Ureter (tissue), 1 donor: Measurements from ENCODE around the gene REEP1. TPM values are rescaled to one million over a fixed set of nuclear protein-coding genes. Genes with fewer than 3 reads are reported as not detected.

Experiments
- DNase-seq: peaks from one replicate; pipeline ENCODE4 v3.0.0-alpha.2; 2020; ENCODE audit warnings: low spot score
- total RNA-seq: library from RNA; stranded (reverse); gene quantifications from one replicate; pipeline ENCODE4 v1.2.4, GENCODE V29; 2023
- donor health status: DM: yes; HTN: yes; CAD: no.

The REEP1 gene
- total RNA-seq, 1 donor from 2014 or later, result 15.5 TPM

- no peak for DNase-seq
These were observed 141.5 kb downstream of the REEP1 start for GRCh38 chr2:86195808-86196387.

GRCh38 chr2:86195055-86195807 lies 142.2 kb downstream of the REEP1 start, which contains the start of gene IMMT:
TSS of gene IMMT (minus strand) at chr2:86195462. CDS start at chr2:86195382, 80 bp downstream.
- DNase-seq, result peak; percentile 96

- DNase-seq, result no peak
These were observed 142.7 kb downstream of the REEP1 start for GRCh38 chr2:86194751-86195054.

- DNase-seq, result no peak
These were observed 143.4 kb downstream of the REEP1 start for GRCh38 chr2:86193901-86194567.

- DNase-seq, result no peak
These were observed 147.5 kb downstream of the REEP1 start for GRCh38 chr2:86189782-86190416.

GRCh38 chr2:86186431-86186830 lies 151.0 kb downstream of the REEP1 start:
- DNase-seq, result no peak

- DNase-seq, result no peak
These were observed 151.8 kb downstream of the REEP1 start for GRCh38 chr2:86185517-86186212.

- DNase-seq, result no peak
These were observed 160.8 kb downstream of the REEP1 start for GRCh38 chr2:86176597-86176996.

- DNase-seq, result no peak
These were observed 161.6 kb downstream of the REEP1 start for GRCh38 chr2:86175828-86176227.

- DNase-seq, result no peak
These were observed 163.0 kb downstream of the REEP1 start for GRCh38 chr2:86174445-86174844.

- DNase-seq, result no peak
These were observed 164.8 kb downstream of the REEP1 start for GRCh38 chr2:86172610-86173009.

- no peak for DNase-seq
These were observed 166.1 kb downstream of the REEP1 start for GRCh38 chr2:86171295-86171694.

GRCh38 chr2:86170449-86170848 lies 167.0 kb downstream of the REEP1 start:
- no peak for DNase-seq

Other genes with a start within 250 kb of the REEP1 start
- gene POLR1A, start 231.7 kb downstream of the REEP1 start, total RNA-seq, result 67.6 TPM
- 125 TPM for gene PTCD3, start 231.4 kb downstream of the REEP1 start, total RNA-seq
- gene IMMT, start 142.2 kb downstream of the REEP1 start, total RNA-seq, result 91.6 TPM
- gene MRPL35, start 138.2 kb downstream of the REEP1 start, total RNA-seq, result 42.1 TPM
- gene KDM3A, start 103.7 kb upstream of the REEP1 start, total RNA-seq, result 59.1 TPM
- gene CHMP3, start 225.8 kb upstream of the REEP1 start, total RNA-seq, result 157 TPM